NCI-H2029 (cell line): Measurements from ENCODE around the gene ADGRB3.
"Not testable (repeated sequence)": the region's sequence is repeated elsewhere in the genome, so short reads cannot be mapped to it uniquely, and the experiment has no call there.

ENCODE experiments used
- DNase-seq: peaks from one replicate; lab custom pipeline; 2025; lab: John Stamatoyannopoulos, UW

ADGRB3 gene

DNA sequence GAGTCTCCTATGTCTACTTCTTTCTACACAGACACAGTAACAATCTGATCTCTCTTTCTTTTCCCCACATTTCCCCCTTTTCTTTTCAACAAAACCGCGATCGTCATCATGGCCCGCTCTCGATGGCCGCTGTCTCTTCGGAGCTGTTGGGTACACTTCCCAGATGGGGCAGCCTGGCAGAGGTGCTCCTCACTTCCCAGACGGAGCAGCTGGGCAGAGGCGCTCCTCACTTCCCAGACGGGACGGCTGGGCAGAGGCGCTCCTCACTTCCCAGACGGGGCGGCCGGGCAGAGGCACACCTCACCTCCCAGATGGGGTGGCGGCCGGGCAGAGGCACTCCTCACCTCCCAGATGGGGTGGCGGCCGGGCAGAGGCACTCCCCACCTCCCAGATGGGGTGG, 797.1 kb downstream of the ADGRB3 start:
- DNase-seq: not testable (repeated sequence)

DNA sequence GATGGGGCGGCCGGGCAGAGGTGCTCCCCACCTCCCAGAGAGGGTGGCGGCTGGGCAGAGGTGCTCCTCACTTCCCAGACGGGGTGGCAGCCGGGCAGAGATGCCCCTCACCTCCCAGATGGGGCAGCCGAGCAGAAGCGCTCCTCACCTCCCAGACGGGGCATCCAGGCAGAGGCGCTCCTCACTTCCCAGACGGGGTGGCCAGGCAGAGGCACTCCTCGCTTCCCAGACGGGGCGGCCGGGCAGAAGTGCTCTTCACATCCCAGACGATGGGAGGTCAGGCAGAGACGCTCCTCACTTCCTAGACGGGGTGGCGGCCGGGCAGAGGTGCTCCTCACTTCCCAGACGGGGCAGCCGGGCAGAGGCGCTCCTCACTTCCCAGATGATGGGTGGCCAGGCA, 798.0 kb downstream of the ADGRB3 start:
- not testable (repeated sequence) for DNase-seq

DNA sequence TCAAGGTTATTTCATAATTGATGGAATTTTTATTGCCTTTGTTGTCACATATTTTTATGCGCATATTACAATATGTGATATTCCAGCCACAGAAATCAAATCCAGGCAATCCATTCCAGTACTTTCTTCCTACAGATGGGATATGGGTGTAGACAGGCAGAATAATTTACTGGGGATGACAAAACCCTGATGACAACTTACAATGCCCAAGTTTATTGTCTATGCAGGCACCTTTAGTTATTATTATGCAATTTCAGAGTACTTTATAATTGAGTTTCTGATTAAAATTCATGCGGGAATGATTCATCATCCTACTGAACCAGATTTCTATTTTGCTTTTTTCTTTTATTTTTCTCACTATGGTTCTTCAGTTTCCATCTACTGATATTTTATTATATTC, 803.0 kb downstream of the ADGRB3 start:
- no peak for DNase-seq
